SK-N-MC (cell line): ENCODE measurements around the gene SIGLEC11.

Experiments used
- DNase-seq: peaks from one replicate; pipeline ENCODE4 v3.0.0-alpha.2; 2011; ENCODE audit warnings: low read depth, low spot score
- H3K27ac ChIP-seq: fragments of 200-600 bp; sonication (generic); 2 replicates; pipeline ENCODE4 v1.5.1; 2016; ENCODE audit warnings: mixed run types
- H3K36me3 ChIP-seq: fragments of 200-600 bp; sonication (generic); 2 replicates; pipeline ENCODE4 v1.6.1; 2017; ENCODE audit warnings: antibody characterized with exemption, low read length, mixed read lengths; ENCODE audit not compliant: insufficient read depth
- H3K4me3 ChIP-seq: fragments of 200-600 bp; sonication (generic); 2 replicates; pipeline ENCODE4 v1.5.1; 2016
- H3K9ac ChIP-seq: fragments of 200-600 bp; sonication (generic); 2 replicates; pipeline ENCODE4 v1.8.0; 2017; ENCODE audit warnings: mixed run types, mixed read lengths; ENCODE audit not compliant: insufficient read length
- H3K9me3 ChIP-seq: fragments of 200-600 bp; sonication (generic); 2 replicates; pipeline ENCODE4 v1.6.1; 2017; ENCODE audit warnings: low read depth, mild to moderate bottlenecking, antibody characterized with exemption, low read length, moderate library complexity, mixed read lengths
- EZH2 ChIP-seq: fragments of 200-600 bp; sonication (generic); IDR thresholded peaks from one replicate; pipeline ENCODE4 v1.6.1; 2017; ENCODE audit warnings: antibody characterized with exemption
- FOXP2 ChIP-seq: optimal IDR thresholded peaks from 2 replicates; pipeline ENCODE3; 2011; ENCODE audit warnings: mild to moderate bottlenecking, moderate library complexity; ENCODE audit not compliant: insufficient read depth; ENCODE audit errors: extremely low read length, control extremely low read depth
- POLR2AphosphoS5 ChIP-seq: IDR thresholded peaks from 2 replicates; pipeline ENCODE4 v1.6.1; 2012; ENCODE audit warnings: mild to moderate bottlenecking, low read depth, low read length, borderline replicate concordance

The SIGLEC11 gene

DNA sequence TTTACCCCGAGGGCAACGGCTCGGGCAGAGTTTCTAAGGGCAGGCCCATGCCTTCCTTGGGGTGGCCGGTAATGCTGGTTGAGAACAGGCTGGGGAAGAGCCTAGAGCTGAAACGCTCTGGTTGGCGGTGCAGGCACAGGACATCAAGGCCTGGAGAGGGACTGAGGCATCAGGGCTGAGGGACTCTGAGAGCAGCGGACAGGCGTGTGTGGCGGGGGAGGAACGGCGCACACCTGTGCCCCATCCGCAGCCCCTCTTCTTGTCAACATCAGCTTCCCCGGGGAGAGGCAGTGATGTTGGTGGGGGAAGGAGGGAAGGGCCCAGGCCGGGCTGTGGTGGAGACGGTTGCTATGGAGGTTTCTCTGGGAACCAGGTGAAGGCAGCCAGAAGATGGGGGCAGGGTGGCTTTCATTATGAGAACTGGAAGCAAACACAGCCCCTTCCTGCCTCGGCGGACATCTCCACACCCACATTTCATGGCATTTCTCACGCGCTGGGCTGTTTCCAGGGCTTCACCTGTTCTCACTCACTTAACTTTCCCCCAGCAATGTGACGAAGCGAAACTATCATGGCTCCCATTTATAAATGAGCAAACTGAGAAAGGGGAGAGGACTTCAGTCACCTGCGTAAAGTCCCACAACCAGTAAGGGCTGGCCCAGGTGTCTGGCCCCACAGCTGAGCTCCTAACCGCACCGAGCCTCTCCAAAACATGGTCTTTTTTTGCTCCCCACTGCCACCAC, 40.2 kb downstream of the SIGLEC11 start:
- Histone ChIP-seq H3K9ac (no peak overlapping the region), H3K36me3 (peaks cover 85% of the 10 kb centered on the region), H3K9me3 (no peaks in the 10 kb centered on the region), H3K4me3 (no peak overlapping the region), H3K27ac (no peak overlapping the region)
- no peak for DNase-seq
- no peak for TF ChIP-seq POLR2AphosphoS5
- TF ChIP-seq FOXP2 = no peak
- no peak for TF ChIP-seq EZH2

DNA sequence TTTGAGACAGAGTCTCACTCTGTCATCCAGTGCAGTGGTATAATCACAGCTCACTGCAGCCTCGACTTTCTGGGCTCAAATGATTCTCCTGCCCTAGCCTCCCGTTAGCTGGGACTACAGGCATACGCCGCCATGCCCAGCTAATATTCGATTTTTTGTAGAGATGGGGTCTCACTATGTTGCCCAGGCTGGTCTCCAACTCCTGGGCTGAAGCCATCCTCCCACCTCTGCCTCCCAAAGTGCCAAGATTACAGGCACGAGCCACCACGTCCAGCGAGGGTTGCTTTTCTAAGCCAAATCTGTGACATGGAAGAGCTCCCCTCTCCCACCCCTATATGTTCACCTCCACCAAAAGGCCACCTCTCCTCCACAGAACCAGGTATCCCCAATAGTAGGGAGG, 42.9 kb downstream of the SIGLEC11 start:
- H3K27ac ChIP-seq = no peak overlapping the region

DNA sequence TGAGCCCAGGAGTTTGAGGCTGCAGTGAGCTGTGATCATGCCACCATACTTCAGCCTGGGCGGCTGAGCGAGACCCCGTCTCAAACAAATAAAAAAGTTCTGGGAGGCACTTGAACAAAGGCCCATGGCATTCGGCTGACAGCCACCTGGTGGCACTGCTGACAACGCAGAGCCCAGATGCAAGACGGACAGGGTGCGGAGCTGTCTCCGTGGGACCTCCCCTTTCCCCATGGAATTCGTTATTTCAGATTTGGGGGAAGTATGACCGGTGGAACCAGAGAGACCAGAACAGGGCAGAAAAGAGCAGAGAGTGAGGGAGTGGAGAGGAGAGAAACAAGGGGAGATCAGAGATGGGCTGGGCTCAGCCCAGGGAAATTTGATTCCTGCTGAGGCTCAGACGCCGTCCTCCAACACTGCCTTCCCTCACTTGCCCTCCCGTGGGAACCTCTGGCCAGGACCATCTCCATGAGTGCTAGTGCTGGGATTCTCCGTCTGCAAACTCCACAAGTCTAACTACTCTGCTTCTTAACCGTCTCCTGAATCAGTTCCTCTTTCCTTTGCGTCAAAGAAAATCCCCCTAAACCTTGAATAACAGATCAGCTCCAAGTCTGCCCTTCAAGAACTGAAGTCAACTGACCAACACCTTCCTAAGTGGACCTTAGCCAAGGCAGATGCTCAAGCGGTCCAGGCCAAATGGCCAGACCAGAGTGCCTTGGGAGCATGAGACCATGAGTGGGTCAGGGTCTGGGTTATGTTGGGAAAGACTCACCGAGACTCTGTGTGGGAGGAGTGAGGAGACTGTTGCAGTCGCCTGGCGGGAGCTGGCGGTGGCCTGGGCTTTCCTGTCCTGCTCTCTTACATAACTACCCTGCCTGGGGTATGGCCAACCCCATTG, 43.9 kb downstream of the SIGLEC11 start:
- TF ChIP-seq EZH2 (no peak), FOXP2 (no peak), POLR2AphosphoS5 (no peak)
- peak overlapping the region; percentile 42; the same call in 1 of the 2 replicates for H3K27ac ChIP-seq
- DNase-seq = no peak
- peaks cover 78% of the 10 kb centered on the region for H3K36me3 ChIP-seq
- no peaks in the 10 kb centered on the region for H3K9me3 ChIP-seq
- H3K9ac ChIP-seq = no peak overlapping the region
- H3K4me3 ChIP-seq = no peak overlapping the region

More for the DNA sequence above, 42.9 kb downstream of the SIGLEC11 start:
- H3K9me3 ChIP-seq = no peaks in the 10 kb centered on the region
- peaks cover 82% of the 10 kb centered on the region for H3K36me3 ChIP-seq
- TF ChIP-seq FOXP2 (no peak), POLR2AphosphoS5 (no peak), EZH2 (no peak)
- H3K4me3 ChIP-seq = no peak overlapping the region
- no peak overlapping the region for H3K9ac ChIP-seq
- DNase-seq = no peak

DNA sequence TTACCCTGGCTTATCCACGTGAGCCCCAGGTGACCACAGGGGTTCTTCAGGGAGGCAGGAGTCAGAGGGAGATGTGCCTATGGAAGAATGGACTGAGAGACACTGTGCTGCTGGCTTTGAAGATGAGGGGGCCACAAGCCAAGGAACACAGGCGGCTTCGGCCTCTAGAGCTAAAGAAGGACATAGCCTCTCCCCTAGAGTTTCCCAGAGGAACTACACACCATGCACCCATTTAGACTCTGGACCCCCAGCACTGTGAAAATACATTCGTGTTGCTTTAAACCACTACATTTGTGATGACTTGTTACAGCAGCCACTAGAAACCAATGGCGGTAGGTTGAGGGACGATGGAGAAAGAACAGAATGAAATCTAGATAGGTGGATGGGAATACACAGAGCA, 45.7 kb downstream of the SIGLEC11 start:
- no peak overlapping the region for H3K4me3 ChIP-seq
- H3K9me3 ChIP-seq = no peaks in the 10 kb centered on the region
- no peak overlapping the region for H3K27ac ChIP-seq
- no peak overlapping the region for H3K9ac ChIP-seq
- TF ChIP-seq EZH2 (no peak), POLR2AphosphoS5 (no peak), FOXP2 (no peak)
- H3K36me3 ChIP-seq = peaks cover 69% of the 10 kb centered on the region
- DNase-seq = no peak

DNA sequence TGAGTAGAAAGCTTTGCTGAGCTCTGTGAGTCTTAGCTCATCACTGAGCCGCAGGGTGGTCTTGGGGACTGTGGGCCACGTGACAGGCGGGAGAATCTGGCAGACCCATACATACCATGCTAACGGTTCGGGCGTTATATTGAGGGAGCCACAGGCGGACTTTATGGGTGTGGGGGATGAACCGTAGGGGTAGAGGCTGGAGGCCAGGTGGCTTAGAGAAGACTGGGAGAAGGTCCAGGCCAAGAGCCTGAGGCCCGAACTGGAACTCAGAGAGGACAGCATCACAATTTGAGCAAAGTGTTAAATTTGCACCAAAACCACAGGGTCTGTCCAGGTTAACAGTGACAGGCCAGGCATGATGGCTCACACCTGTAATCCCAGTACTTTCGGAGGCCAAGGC, 47.3 kb downstream of the SIGLEC11 start:
- peaks cover 79% of the 10 kb centered on the region for H3K36me3 ChIP-seq
- DNase-seq = no peak

DNA sequence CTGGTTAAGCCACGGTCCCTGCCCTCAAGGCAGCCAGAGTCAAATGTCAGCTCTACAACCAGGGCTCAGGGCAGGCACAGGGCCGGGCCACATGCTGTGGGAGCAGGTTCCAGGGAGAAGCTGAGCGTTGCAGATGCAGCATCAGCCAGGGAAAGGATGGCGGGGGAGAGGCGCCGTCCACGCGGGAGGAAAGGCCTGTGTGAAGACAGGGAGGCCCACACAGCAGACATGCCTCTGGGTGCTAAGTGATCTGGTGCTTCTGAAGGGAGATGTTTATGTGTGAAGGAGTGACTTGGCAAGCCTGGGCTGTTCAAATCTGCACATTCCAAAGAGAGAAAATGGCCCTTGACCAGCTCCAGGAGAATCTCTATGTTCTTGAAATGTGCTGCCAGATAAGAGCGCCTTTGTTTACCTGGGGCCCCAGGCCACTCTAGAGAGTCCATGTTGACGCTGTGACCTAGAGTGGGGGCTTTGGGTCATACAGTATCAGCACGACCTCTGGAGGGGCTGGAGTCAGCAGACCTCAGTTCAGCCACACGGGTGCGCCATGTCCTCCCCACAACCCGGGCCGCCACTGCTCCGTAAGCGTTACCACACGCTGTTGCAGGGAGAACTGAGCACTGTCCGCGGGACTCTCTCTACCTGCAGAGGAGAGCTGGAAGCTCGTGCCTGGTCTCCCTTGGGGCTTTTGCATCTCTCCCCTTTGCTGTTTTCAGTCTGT, 47.8 kb downstream of the SIGLEC11 start:
- Histone ChIP-seq H3K4me3 (no peak overlapping the region), H3K9me3 (no peaks in the 10 kb centered on the region), H3K27ac (no peak overlapping the region), H3K9ac (no peak overlapping the region), H3K36me3 (peaks cover 80% of the 10 kb centered on the region)
- DNase-seq = no peak
- no peak for TF ChIP-seq FOXP2
- TF ChIP-seq POLR2AphosphoS5 = peak; percentile 34; the same call in 1 of the 2 replicates
- no peak for TF ChIP-seq EZH2

More for the DNA sequence above, 47.3 kb downstream of the SIGLEC11 start:
- no peaks in the 10 kb centered on the region for H3K9me3 ChIP-seq
- H3K4me3 ChIP-seq = no peak overlapping the region
- no peak overlapping the region for H3K27ac ChIP-seq
- H3K9ac ChIP-seq = no peak overlapping the region
- no peak for TF ChIP-seq EZH2
- TF ChIP-seq FOXP2 = no peak
- TF ChIP-seq POLR2AphosphoS5 = no peak

DNA sequence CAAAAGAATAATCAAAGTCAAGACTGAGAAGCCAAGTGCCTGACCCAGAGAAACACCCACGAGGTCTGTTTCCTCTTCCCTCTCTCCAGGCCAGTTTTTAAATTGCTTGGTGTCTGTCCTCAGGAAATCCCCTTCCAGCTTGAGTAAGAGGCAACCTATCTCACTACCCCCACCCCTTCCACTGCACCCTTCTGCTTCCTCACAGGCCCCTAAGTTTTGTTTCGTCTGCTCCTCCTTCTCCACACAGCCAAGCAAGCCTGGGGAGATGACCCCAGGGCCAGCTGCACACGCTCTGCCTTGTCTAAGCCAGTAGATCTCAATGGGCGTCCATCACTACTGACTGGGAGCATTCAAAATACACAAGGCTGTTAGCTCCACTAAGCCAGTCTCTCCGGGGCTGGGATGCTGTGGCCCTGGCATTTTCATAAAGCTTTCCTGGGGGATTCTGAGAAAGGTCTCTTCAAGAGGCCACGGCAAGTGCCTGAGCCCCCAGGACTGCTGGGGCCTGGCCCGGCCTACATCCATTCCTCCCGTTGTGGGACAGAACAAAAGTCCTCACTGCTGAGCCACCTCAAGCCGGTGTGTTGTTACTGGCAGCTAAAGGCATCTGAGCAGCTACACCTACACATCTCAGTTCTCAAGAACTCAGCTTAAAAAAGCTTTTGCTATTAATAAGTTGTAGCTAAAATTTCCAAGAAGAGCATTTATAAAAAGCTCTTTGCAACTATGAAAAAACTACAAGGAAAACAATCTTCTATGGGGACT, 49.4 kb downstream of the SIGLEC11 start:
- Histone ChIP-seq H3K36me3 (peaks cover 72% of the 10 kb centered on the region), H3K9me3 (no peaks in the 10 kb centered on the region), H3K27ac (peak overlapping the region; percentile 50; the same call in 1 of the 2 replicates), H3K4me3 (no peak overlapping the region), H3K9ac (no peak overlapping the region)
- TF ChIP-seq FOXP2 = no peak
- no peak for TF ChIP-seq EZH2
- DNase-seq = no peak

DNA sequence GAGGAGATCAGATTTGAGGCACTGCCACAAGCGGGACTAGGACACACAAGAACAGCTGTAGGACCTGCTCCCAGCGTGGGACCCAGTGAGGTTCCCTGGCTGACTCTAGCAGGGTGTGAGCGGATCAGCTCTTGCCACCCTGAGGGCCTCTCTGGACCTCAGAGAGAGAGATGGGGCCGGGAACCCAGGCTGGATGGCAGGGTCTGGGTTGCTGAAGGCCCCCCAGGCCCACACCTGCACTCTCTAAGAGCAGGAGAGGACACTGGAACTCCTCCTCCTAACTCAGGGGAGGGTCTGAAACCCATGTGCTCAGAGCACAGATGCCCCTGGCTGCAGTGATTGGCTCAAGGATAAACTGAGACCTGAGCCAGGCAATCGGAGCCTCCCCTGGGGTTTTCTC, 50.8 kb downstream of the SIGLEC11 start:
- DNase-seq = no peak
- TF ChIP-seq EZH2 (no peak), FOXP2 (no peak), POLR2AphosphoS5 (no peak)
- H3K27ac ChIP-seq = no peak overlapping the region
- H3K9ac ChIP-seq = no peak overlapping the region
- peaks cover 62% of the 10 kb centered on the region for H3K36me3 ChIP-seq
- H3K9me3 ChIP-seq = no peaks in the 10 kb centered on the region
- no peak overlapping the region for H3K4me3 ChIP-seq
